Vagina (tissue), 2 donors: ENCODE measurements around the gene MRFAP1L1.

ENCODE experiments used
- POLR2A ChIP-seq, 2 donors: fragments of 450-650 bp; IDR thresholded peaks; one replicate each; pipeline ENCODE4 v1.6.1; 2017; ENCODE audit warnings: antibody characterized with exemption in 2 of 2, mild to moderate bottlenecking in 2 of 2, moderate library complexity in 2 of 2
- TF ChIP-seq, protein P1 (sequence below), 3 experiments: fragments of 450-650 bp in 2 of 3; fragments of 200-600 bp in 1 of 3; sonication (generic) in 1 of 3; IDR thresholded peaks; one replicate each; pipeline ENCODE4 v1.5.1; 2017 to 2019; ENCODE audit warnings: antibody characterized with exemption in 3 of 3, mild to moderate bottlenecking in 2 of 3, moderate library complexity in 2 of 3

DNA sequence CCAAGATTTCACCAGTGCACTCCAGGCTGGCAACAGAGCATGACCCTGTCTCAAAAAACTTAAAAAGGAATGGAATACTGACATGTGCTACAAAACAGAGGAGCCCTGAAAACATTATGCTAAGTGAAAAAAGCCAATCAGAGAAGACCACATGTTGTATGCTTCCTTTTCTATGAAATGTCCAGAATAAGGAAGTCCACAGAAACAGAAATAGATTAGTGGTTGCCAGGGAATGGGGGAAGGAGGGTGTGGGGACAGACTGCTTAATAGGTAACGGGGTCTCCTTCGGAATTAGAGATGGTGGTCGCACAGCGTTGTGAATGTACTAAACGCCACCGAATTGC lies 42.8 kb upstream of the MRFAP1L1 start:
- no peak for TF ChIP-seq POLR2A (IDR thresholded peaks at IDR 0.05)
- TF ChIP-seq, protein P1, sequence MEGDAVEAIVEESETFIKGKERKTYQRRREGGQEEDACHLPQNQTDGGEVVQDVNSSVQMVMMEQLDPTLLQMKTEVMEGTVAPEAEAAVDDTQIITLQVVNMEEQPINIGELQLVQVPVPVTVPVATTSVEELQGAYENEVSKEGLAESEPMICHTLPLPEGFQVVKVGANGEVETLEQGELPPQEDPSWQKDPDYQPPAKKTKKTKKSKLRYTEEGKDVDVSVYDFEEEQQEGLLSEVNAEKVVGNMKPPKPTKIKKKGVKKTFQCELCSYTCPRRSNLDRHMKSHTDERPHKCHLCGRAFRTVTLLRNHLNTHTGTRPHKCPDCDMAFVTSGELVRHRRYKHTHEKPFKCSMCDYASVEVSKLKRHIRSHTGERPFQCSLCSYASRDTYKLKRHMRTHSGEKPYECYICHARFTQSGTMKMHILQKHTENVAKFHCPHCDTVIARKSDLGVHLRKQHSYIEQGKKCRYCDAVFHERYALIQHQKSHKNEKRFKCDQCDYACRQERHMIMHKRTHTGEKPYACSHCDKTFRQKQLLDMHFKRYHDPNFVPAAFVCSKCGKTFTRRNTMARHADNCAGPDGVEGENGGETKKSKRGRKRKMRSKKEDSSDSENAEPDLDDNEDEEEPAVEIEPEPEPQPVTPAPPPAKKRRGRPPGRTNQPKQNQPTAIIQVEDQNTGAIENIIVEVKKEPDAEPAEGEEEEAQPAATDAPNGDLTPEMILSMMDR (IDR thresholded peaks at IDR 0.05) = no peak
